Stomach smooth muscle (tissue), 2 donors: ENCODE measurements around the gene PACRG.

Experiments
- H3K27ac ChIP-seq: one replicate; pipeline ENCODE4 v1.7.0; 2013; ENCODE audit warnings: mild to moderate bottlenecking, low read length, inconsistent platforms
- H3K27me3 ChIP-seq, 2 donors: one replicate each; pipeline ENCODE4 v1.7.0; 2013; ENCODE audit warnings: low read length in 2 of 2; ENCODE audit not compliant: insufficient read depth in 2 of 2, control insufficient read depth in 1 of 2
- H3K36me3 ChIP-seq, 2 donors: one replicate each; pipeline ENCODE4 v1.7.0; 2013; ENCODE audit warnings: low read length in 2 of 2; ENCODE audit not compliant: control insufficient read depth in 2 of 2, insufficient read depth in 2 of 2
- H3K4me1 ChIP-seq: one replicate; pipeline ENCODE4 v1.7.0; 2013; ENCODE audit warnings: low read length; ENCODE audit not compliant: control insufficient read depth, insufficient read depth
- H3K4me3 ChIP-seq, 2 donors: one replicate each; pipeline ENCODE4 v1.7.0; 2013; ENCODE audit warnings: low read length in 2 of 2
- H3K9ac ChIP-seq, 2 donors: one replicate each; pipeline ENCODE4 v1.7.0; 2013; ENCODE audit warnings: low read length in 2 of 2, mild to moderate bottlenecking in 1 of 2
- H3K9me3 ChIP-seq, 2 donors: one replicate each; pipeline ENCODE4 v1.7.0; 2013; ENCODE audit warnings: low read length in 2 of 2; ENCODE audit not compliant: control insufficient read depth in 2 of 2
- donor health status: healthy.
- donor health status: Pancreatic carcinoma.

PACRG gene

DNA sequence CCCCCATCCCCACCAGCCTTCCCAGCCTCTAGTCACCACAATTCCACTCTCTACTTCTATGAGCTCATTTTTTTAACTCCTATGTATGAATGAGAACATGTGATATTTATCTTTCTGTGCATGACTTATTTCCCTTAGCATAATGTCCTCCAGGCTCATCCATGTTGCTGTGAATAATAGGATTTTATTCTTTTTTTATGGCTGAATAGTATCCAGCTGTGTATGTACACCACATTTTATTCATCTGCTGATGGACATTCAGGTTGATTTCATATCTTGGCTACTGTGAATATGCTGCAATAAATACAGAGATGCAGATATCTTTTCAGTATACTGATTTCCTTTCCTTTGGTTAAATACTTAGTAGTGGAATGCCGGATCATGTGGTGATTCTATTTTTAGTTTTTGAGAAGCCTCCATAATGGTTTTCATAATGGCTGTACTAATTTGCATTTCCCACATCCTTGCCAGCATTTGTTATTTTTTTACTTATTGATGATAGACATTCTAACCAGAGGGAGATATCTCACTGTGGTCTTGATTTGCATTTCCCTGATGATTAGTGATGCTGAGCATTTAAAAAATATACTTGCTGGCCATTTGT, 194.9 kb downstream of the PACRG start:
- Histone ChIP-seq H3K4me1 (no peaks in the 10 kb centered on the region), H3K4me3 (no peak overlapping the region), H3K36me3 (no peaks in the 10 kb centered on the region), H3K27ac (no peak overlapping the region), H3K9ac (no peak overlapping the region), H3K9me3 (peaks cover 0 to 2% of the 10 kb centered on the region in 2 donors), H3K27me3 (no peaks in the 10 kb centered on the region)

GRCh38 chr6:162934844-162935243, 207.1 kb downstream of the PACRG start:
- Histone ChIP-seq H3K9ac (no peak overlapping the region), H3K4me1 (no peaks in the 10 kb centered on the region), H3K36me3 (no peaks in the 10 kb centered on the region), H3K27ac (no peak overlapping the region), H3K4me3 (no peak overlapping the region), H3K27me3 (no peaks in the 10 kb centered on the region), H3K9me3 (peaks cover 0 to 4% of the 10 kb centered on the region in 2 donors)

DNA sequence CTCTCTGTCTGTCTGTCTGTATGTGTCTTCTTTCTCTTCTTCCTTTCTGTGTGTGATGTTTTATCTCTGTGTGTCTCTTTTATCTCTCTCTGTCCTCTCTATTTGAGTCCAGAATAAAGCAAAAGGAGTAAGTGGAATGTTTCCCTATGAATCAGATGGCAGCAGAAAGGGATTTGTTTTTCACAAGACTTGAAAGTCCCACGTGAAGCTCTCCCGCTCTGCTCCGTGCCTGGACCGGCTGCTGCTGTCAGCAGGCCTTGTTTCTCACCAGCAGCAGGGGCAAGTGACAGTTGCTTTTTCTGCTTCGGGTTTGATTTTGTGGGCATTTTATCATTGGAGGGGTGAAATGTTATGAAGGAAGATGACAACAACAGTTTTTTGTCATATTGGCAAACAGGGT, 212.7 kb downstream of the PACRG start:
- Histone ChIP-seq H3K9me3 (peaks cover 0 to 3% of the 10 kb centered on the region in 2 donors), H3K4me3 (no peak overlapping the region), H3K9ac (no peak overlapping the region), H3K27me3 (no peaks in the 10 kb centered on the region), H3K36me3 (no peaks in the 10 kb centered on the region), H3K4me1 (no peaks in the 10 kb centered on the region), H3K27ac (no peak overlapping the region)

GRCh38 chr6:162941128-162941527, 213.4 kb downstream of the PACRG start:
- H3K4me3 ChIP-seq = no peak overlapping the region
- no peaks in the 10 kb centered on the region for H3K36me3 ChIP-seq
- H3K4me1 ChIP-seq = no peaks in the 10 kb centered on the region
- peaks cover 0 to 3% of the 10 kb centered on the region in 2 donors for H3K9me3 ChIP-seq
- no peaks in the 10 kb centered on the region for H3K27me3 ChIP-seq
- no peak overlapping the region for H3K27ac ChIP-seq
- H3K9ac ChIP-seq = no peak overlapping the region

GRCh38 chr6:162942866-162943265, 215.1 kb downstream of the PACRG start:
- H3K27ac ChIP-seq = no peak overlapping the region
- no peak overlapping the region for H3K4me3 ChIP-seq
- no peaks in the 10 kb centered on the region for H3K36me3 ChIP-seq
- H3K27me3 ChIP-seq = no peaks in the 10 kb centered on the region
- H3K9me3 ChIP-seq = peaks cover 0 to 3% of the 10 kb centered on the region in 2 donors
- no peak overlapping the region for H3K9ac ChIP-seq
- H3K4me1 ChIP-seq = no peaks in the 10 kb centered on the region

GRCh38 chr6:162943369-162943768, 215.6 kb downstream of the PACRG start:
- no peaks in the 10 kb centered on the region for H3K36me3 ChIP-seq
- H3K4me1 ChIP-seq = no peaks in the 10 kb centered on the region
- H3K9me3 ChIP-seq = peaks cover 0 to 3% of the 10 kb centered on the region in 2 donors

DNA sequence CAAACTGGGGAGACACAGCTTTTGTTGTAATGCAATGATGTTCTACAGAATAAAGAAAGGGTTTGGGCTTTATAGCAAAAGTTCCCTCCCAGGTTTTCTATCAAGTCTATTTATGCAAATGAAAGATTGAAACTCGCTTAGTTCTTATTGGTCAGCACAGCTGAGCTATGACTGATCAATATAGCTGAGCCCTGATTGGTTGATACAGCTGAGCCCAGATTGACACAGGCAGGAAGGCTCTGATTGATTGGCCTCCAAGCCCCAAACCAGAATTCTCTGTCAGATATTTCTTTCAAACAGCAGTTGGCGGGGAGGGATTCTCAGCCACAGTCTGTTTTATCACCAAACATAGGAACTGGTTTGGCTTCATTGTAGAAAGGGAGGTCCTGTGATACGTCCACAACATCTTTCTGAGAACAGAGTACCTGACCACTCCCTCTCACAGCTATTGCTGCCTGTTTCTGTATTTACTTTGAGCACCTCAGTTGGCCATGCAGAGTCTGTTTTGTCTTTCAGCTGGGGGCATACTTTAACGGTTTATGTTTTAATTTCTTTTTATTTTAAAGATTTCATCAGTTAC, 223.5 kb downstream of the PACRG start:
- Histone ChIP-seq H3K4me3 (no peak overlapping the region), H3K4me1 (no peaks in the 10 kb centered on the region), H3K36me3 (no peaks in the 10 kb centered on the region), H3K27ac (no peak overlapping the region), H3K9ac (no peak overlapping the region), H3K9me3 (no peaks in the 10 kb centered on the region), H3K27me3 (no peaks in the 10 kb centered on the region)

More at GRCh38 chr6:162943369-162943768, 215.6 kb downstream of the PACRG start:
- H3K27ac ChIP-seq = no peak overlapping the region
- H3K9ac ChIP-seq = no peak overlapping the region
- H3K4me3 ChIP-seq = no peak overlapping the region
- H3K27me3 ChIP-seq = no peaks in the 10 kb centered on the region

- no peak overlapping the region for H3K9ac ChIP-seq
- H3K27ac ChIP-seq = no peak overlapping the region
- H3K4me3 ChIP-seq = no peak overlapping the region
- no peaks in the 10 kb centered on the region for H3K27me3 ChIP-seq
- H3K9me3 ChIP-seq = no peaks in the 10 kb centered on the region
- no peaks in the 10 kb centered on the region for H3K4me1 ChIP-seq
- H3K36me3 ChIP-seq = no peaks in the 10 kb centered on the region
Observed at GRCh38 chr6:162952423-162952822, 224.6 kb downstream of the PACRG start.

- Histone ChIP-seq H3K4me3 (no peak overlapping the region), H3K27me3 (no peaks in the 10 kb centered on the region)
Observed at GRCh38 chr6:162957062-162957461, 229.3 kb downstream of the PACRG start.

DNA sequence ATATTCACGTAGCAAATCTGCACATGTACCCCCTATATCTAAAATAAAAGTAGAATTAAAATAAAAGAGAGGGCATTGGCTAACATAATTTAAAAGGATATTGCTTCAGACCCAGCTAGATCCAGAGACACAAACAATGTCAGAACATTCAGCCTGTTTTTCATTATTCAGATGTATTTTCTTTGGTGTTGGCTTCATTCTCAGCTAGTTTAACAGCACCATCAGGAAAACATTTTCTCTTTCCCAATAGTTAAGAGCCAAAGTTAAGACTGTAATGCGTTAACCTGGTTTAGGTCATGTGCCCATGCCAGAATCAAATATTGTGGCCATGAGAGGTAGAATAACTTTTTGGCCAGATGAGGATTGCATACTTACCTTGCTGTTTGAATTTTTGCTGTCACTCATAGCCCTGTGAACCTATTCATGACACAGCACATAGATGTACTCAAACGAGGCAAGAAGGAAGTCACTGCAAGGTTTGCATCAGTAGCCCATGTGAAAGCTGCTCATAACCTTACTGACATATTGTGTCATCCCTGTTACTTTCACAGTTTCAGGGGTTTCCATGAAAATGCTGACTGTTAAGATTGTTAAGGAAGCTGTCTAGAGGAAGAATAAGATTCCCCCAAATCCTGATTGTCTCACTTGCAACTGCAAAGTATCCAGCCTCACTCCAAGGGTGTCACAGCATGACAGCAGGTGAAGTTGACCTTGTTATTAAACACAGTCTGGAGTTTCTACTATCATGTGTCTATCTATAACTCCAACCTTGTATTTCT, 233.1 kb downstream of the PACRG start:
- Histone ChIP-seq H3K27me3 (no peaks in the 10 kb centered on the region), H3K4me3 (no peak overlapping the region), H3K27ac (no peak overlapping the region), H3K36me3 (no peaks in the 10 kb centered on the region), H3K9me3 (no peaks in the 10 kb centered on the region), H3K4me1 (no peaks in the 10 kb centered on the region), H3K9ac (no peak overlapping the region)

More at GRCh38 chr6:162957062-162957461, 229.3 kb downstream of the PACRG start:
- Histone ChIP-seq H3K9me3 (no peaks in the 10 kb centered on the region), H3K36me3 (no peaks in the 10 kb centered on the region), H3K27ac (no peak overlapping the region), H3K4me1 (no peaks in the 10 kb centered on the region), H3K9ac (no peak overlapping the region)

- Histone ChIP-seq H3K4me3 (no peak overlapping the region), H3K9me3 (no peaks in the 10 kb centered on the region), H3K27me3 (no peaks in the 10 kb centered on the region), H3K4me1 (no peaks in the 10 kb centered on the region), H3K9ac (no peak overlapping the region), H3K27ac (no peak overlapping the region), H3K36me3 (no peaks in the 10 kb centered on the region)
Observed at GRCh38 chr6:162962093-162962492, 234.3 kb downstream of the PACRG start.
